Hepatocyte (in vitro differentiated cells): ENCODE data around the gene SPTAN1. TPM values are rescaled to one million over a fixed set of nuclear protein-coding genes. Genes with fewer than 3 reads are reported as not detected.

Source experiments
- DNase-seq: peaks from one replicate; pipeline ENCODE4 v3.0.0-alpha.2; 2016; ENCODE audit warnings: low spot score
- H2AFZ ChIP-seq: fragments of 200-600 bp; sonication (generic); 2 replicates; pipeline ENCODE4 v1.6.0; 2016; ENCODE audit warnings: antibody characterized with exemption, mild to moderate bottlenecking
- H3K27ac ChIP-seq: fragments of 200-600 bp; sonication (generic); 2 replicates; pipeline ENCODE4 v1.5.1; 2016; ENCODE audit warnings: mild to moderate bottlenecking
- H3K27me3 ChIP-seq: fragments of 200-600 bp; sonication (generic); 2 replicates; pipeline ENCODE4 v1.6.1; 2016
- H3K36me3 ChIP-seq: fragments of 200-600 bp; sonication (generic); replicated peaks from 2 replicates; pipeline ENCODE4 v1.5.1; 2016; ENCODE audit warnings: low read depth; ENCODE audit not compliant: insufficient read depth
- H3K4me1 ChIP-seq: fragments of 200-600 bp; sonication (generic); 2 replicates; pipeline ENCODE4 v1.5.1; 2016; ENCODE audit warnings: mild to moderate bottlenecking, moderate library complexity; ENCODE audit not compliant: insufficient read depth
- H3K4me2 ChIP-seq: fragments of 200-600 bp; sonication (generic); 2 replicates; pipeline ENCODE4 v1.6.0; 2016
- H3K4me3 ChIP-seq: fragments of 200-600 bp; sonication (generic); 2 replicates; pipeline ENCODE4 v1.5.1; 2016; ENCODE audit warnings: mild to moderate bottlenecking
- H3K79me2 ChIP-seq: fragments of 200-600 bp; sonication (generic); 2 replicates; pipeline ENCODE4 v1.6.0; 2017; ENCODE audit warnings: mild to moderate bottlenecking
- H3K9me2 ChIP-seq: fragments of 200-600 bp; sonication (generic); replicated peaks from 2 replicates; pipeline ENCODE4 v1.6.0; 2017; ENCODE audit warnings: mild to moderate bottlenecking; ENCODE audit not compliant: insufficient read depth
- H3K9me3 ChIP-seq: fragments of 200-600 bp; sonication (generic); 2 replicates; pipeline ENCODE4 v1.5.1; 2016; ENCODE audit warnings: low read depth, mild to moderate bottlenecking
- H4K20me1 ChIP-seq: fragments of 200-600 bp; sonication (generic); 2 replicates; pipeline ENCODE4 v1.6.0; 2016; ENCODE audit warnings: mild to moderate bottlenecking; ENCODE audit not compliant: insufficient read depth, poor library complexity, severe bottlenecking
- CTCF ChIP-seq: fragments of 200-600 bp; sonication (generic); IDR thresholded peaks from 2 replicates; pipeline ENCODE4 v1.5.1; 2016; ENCODE audit warnings: antibody characterized with exemption, mild to moderate bottlenecking; ENCODE audit not compliant: poor library complexity
- EZH2 ChIP-seq: fragments of 200-600 bp; sonication (generic); IDR thresholded peaks from 2 replicates; pipeline ENCODE4 v1.6.1; 2016; ENCODE audit warnings: antibody characterized with exemption, mild to moderate bottlenecking, borderline replicate concordance
- EZH2phosphoT487 ChIP-seq: fragments of 200-600 bp; sonication (generic); IDR thresholded peaks from one replicate; pipeline ENCODE4 v1.6.1; 2018; ENCODE audit warnings: antibody characterized with exemption, mild to moderate bottlenecking, low read depth, moderate library complexity; ENCODE audit not compliant: unreplicated experiment, severe bottlenecking
- WGBS: methylation state at CpG from one replicate; pipeline ENCODE4 v1.1.6; 2016; ENCODE audit warnings: low lambda C conversion rate; ENCODE audit errors: missing lambda C conversion rate; 5-methylcytosine and 5-hydroxymethylcytosine counted together
- polyA plus RNA-seq: library from polyadenylated mRNA; unstranded; fragments of >200 nt; fragmentation: Nextera tagmentation; extraction: Ambion mirVana; gene quantifications from 2 replicates; pipeline ENCODE4 v1.2.1, GENCODE V29; 2016
- total RNA-seq: library from RNA; depleted of rRNA; stranded (reverse); fragments of >200 nt; gene quantifications from 2 replicates; pipeline ENCODE4 v1.2.3, GENCODE V29; 2014

SPTAN1 gene
- total and polyA plus RNA-seq, 2 experiments from 2014 or later: 123 to 184 TPM

DNA sequence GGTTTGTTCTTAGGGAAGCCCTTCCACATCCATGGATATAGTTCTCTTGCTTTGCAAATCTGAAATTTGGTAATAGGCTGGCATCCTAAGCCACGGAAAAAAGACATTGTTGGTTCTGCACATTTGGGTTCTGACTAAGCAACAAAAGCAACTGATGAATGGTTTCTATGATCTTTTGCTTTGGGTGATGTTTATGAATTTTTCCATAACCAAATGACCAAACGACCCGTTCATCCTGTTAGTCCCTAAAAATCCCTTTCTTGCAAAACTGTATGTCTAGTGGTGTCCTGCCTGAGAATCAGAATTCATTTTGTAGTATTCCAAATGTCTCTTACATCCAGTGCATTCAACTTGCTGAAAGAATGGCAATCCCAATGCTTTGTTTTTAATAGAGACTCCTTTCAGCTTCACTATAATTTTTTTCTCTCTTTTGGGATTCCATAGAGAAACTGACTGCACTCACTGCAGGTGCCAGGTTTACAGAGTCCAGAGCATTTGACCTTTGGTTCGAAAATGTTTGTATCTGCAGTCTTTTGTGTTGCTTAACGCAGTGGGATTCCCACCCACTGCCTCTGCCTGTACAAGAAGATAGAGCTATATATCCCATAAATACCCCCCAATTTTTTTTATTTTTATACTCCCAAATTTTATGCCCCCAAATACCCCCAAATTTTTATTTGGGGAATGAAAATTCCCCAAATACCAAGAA, 4.7 kb downstream of the SPTAN1 start:
- no peak overlapping the region for H2AFZ ChIP-seq
- H3K9me3 ChIP-seq: no peaks in the 10 kb centered on the region
- TF ChIP-seq CTCF (no peak), EZH2phosphoT487 (no peak), EZH2 (no peak)
- peak overlapping the region; percentile 77 for H3K4me2 ChIP-seq
- peak overlapping the region; percentile 97 for H3K27ac ChIP-seq
- no peaks in the 10 kb centered on the region for H3K27me3 ChIP-seq
- peaks cover 57% of the 10 kb centered on the region for H3K4me1 ChIP-seq
- DNase-seq: no peak
- H3K79me2 ChIP-seq: peaks cover 80% of the 10 kb centered on the region
- no peaks in the 10 kb centered on the region for H3K9me2 ChIP-seq
- H4K20me1 ChIP-seq: peaks cover 31% of the 10 kb centered on the region
- no peaks in the 10 kb centered on the region for H3K36me3 ChIP-seq
- 67% methylated on average over 5 of the region's 5 CpGs for WGBS
- no peak overlapping the region for H3K4me3 ChIP-seq

DNA sequence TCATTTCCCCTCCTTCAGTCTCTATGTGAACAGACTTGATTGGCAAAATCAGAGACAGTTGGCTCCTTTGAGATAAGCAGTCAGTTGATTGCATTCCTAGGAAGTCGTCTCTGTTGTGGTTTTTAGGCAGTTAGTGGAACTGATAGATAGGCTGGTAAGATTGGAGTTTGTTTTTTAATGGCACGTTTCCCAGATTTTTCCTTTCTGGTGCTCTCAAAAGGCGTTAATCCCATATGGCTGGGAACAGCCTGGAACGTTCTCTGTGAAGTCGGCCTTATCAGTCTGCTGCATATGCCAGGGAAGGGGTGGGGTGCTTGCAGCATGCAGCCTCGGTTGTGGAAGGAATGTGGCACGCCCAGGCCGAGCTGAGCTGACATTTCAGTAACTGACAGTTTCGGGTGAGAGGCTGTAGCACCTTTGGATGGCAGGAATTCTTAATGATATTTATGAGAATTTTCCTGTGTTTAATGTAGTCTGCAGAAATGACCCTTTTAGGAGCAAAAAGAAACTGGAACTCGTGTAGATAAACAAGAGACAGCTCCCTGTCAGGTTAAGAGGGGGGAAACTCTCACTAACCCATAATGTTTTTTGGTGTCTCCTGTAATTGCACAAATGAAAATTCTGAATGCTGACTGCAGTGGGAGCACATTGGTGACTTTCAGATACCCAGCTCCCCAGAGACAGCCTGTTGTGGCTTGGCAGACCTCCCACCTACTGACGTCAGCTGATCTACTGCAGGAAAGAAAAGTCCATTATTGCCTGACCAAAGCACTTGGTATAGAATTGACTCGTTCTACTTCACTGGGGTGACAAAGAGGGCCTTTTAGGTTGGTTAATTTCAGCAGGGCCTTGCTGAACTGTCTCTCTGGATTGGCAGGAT, 6.3 kb downstream of the SPTAN1 start:
- Histone ChIP-seq H3K79me2 (peaks cover 82% of the 10 kb centered on the region), H3K4me2 (peak overlapping the region; percentile 67), H2AFZ (no peak overlapping the region), H3K4me1 (peaks cover 57% of the 10 kb centered on the region), H4K20me1 (peaks cover 33% of the 10 kb centered on the region), H3K36me3 (no peaks in the 10 kb centered on the region), H3K27me3 (no peaks in the 10 kb centered on the region), H3K9me2 (no peaks in the 10 kb centered on the region), H3K9me3 (no peaks in the 10 kb centered on the region), H3K27ac (peak overlapping the region; percentile 56), H3K4me3 (no peak overlapping the region)
- TF ChIP-seq EZH2: no peak
- no peak for TF ChIP-seq EZH2phosphoT487
- TF ChIP-seq CTCF: no peak
- WGBS: 14% methylated on average over 12 of the region's 12 CpGs
- peak; percentile 77 for DNase-seq

DNA sequence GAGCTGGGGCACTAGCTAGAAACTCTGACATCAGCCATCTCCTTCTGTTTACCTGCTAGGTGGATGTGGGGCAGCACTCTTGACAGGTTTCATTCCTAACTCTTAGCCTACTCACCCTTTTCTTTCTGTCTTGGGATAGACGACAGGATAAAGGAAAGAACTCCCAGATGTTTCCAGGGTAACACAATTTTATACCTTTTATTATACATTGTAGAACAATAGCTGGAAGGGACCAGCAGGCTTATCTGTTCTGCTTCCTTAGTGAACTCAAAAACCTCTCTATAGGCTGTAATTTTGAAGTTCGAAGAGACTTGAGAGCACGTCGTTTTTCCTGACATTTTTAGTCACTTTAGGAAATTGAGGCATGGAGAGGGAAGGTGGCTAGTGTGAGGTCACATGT, 13.2 kb downstream of the SPTAN1 start:
- TF ChIP-seq EZH2phosphoT487: no peak
- no peak for TF ChIP-seq EZH2
- 85% methylated on average over 4 of the region's 4 CpGs for WGBS
- Histone ChIP-seq H2AFZ (no peak overlapping the region), H3K79me2 (peaks cover 77% of the 10 kb centered on the region), H3K27me3 (no peaks in the 10 kb centered on the region), H3K27ac (no peak overlapping the region), H4K20me1 (peaks cover 25% of the 10 kb centered on the region), H3K4me3 (no peak overlapping the region), H3K36me3 (no peaks in the 10 kb centered on the region), H3K4me1 (no peaks in the 10 kb centered on the region), H3K4me2 (no peak overlapping the region), H3K9me3 (no peaks in the 10 kb centered on the region), H3K9me2 (no peaks in the 10 kb centered on the region)
- DNase-seq: no peak
